Memory B cell (primary cell): Measurements from ENCODE around the gene SRGAP2C.
"Not testable (repeated sequence)": the region's sequence is repeated elsewhere in the genome, so short reads cannot be mapped to it uniquely, and the experiment has no call there.

Experiments used
- ATAC-seq: fragments of 150-1000 bp; cut with Tn5 transposase; 2 replicates; pipeline ENCODE4 v1.10.0; 2021; ENCODE audit warnings: low read depth, mild to moderate bottlenecking, moderate library complexity
- DNase-seq, 2 donors: peaks; one replicate each; pipeline ENCODE4 v3.0.0; 2022; ENCODE audit warnings: low spot score in 2 of 2
- H3K27ac Mint-ChIP-seq: one replicate; pipeline ENCODE4 v1.8.0; 2022; ENCODE audit warnings: mild to moderate bottlenecking, moderate library complexity, mixed read lengths
- H3K27me3 Mint-ChIP-seq: one replicate; pipeline ENCODE4 v1.8.0; 2022; ENCODE audit warnings: mixed read lengths
- H3K36me3 Mint-ChIP-seq: one replicate; pipeline ENCODE4 v1.8.0; 2022; ENCODE audit warnings: mild to moderate bottlenecking, mixed read lengths
- H3K4me1 Mint-ChIP-seq: one replicate; pipeline ENCODE4 v1.8.0; 2022; ENCODE audit warnings: mixed read lengths
- H3K4me3 Mint-ChIP-seq: one replicate; pipeline ENCODE4 v1.8.0; 2022; ENCODE audit warnings: mild to moderate bottlenecking, moderate library complexity, mixed read lengths
- H3K9me3 Mint-ChIP-seq: one replicate; pipeline ENCODE4 v1.8.0; 2022; ENCODE audit warnings: mixed read lengths

SRGAP2C gene

GRCh38 chr1:121396335-121397081, 211.7 kb downstream of the SRGAP2C start:
- peak in 1 of 2 donors; percentile 52 for DNase-seq
- Mint-ChIP-seq H3K36me3 (peaks cover 17% of the 10 kb centered on the region), H3K4me3 (peak overlapping the region; percentile 88), H3K9me3 (peaks cover 14% of the 10 kb centered on the region), H3K4me1 (peaks cover 16% of the 10 kb centered on the region), H3K27ac (peak overlapping the region; percentile 82)
- ATAC-seq, H3K27me3 Mint-ChIP-seq: not testable (repeated sequence)

GRCh38 chr1:121397101-121397500, 212.3 kb downstream of the SRGAP2C start:
- peaks cover 16% of the 10 kb centered on the region for H3K36me3 Mint-ChIP-seq
- H3K9me3 Mint-ChIP-seq, result peaks cover 14% of the 10 kb centered on the region
- DNase-seq, ATAC-seq, H3K27me3 Mint-ChIP-seq: not testable (repeated sequence)
- peak overlapping the region; percentile 82 for H3K27ac Mint-ChIP-seq
- H3K4me1 Mint-ChIP-seq, result peaks cover 16% of the 10 kb centered on the region
- peak overlapping the region; percentile 88 for H3K4me3 Mint-ChIP-seq

DNA sequence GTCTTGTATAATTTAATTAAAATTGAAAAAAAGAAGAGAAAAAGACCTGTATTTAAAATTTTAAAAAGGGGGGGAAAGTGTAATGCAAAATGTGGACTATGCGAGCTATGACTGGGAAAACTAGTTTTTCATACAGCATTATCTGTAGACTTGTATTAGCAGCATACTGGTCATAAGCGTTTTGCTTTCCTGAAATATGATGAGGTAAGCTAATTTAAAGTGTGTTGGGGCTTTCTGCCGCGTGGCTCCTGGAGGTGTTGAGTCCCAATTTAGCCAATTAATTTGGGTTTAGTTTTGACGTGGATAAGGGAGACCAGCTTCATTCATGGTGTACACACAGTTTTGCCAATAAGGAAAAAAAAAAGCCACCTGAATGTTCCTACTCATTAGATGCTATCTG, 214.4 kb downstream of the SRGAP2C start:
- not testable (repeated sequence) for ATAC-seq, H3K27me3 Mint-ChIP-seq, DNase-seq, H3K27ac Mint-ChIP-seq, H3K4me3 Mint-ChIP-seq
- Mint-ChIP-seq H3K9me3 (peaks cover 15% of the 10 kb centered on the region), H3K4me1 (peaks cover 16% of the 10 kb centered on the region), H3K36me3 (peaks cover 16% of the 10 kb centered on the region)

DNA sequence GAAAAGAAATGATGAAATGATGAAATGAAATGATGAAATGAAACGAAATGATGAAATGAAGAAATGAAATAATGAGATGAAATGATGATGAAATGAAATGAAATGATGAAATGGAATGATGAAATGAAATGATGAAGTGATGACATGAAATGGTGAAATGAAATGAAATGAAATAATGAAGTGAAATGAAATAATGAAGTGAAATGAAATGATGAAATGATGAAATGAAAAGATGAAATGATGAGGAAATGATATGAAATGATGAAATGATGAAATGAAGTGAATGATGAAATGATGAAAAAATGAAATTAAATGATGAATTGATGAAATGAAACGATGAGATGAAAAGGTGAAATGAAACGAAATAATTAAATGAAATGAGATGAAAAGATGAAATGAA, 215.3 kb downstream of the SRGAP2C start:
- peak overlapping the region; percentile 4 for H3K4me3 Mint-ChIP-seq
- not testable (repeated sequence) for ATAC-seq, H3K27ac Mint-ChIP-seq, H3K27me3 Mint-ChIP-seq, DNase-seq
- H3K4me1 Mint-ChIP-seq, result peaks cover 16% of the 10 kb centered on the region
- H3K9me3 Mint-ChIP-seq, result peaks cover 15% of the 10 kb centered on the region
- H3K36me3 Mint-ChIP-seq, result peaks cover 16% of the 10 kb centered on the region

DNA sequence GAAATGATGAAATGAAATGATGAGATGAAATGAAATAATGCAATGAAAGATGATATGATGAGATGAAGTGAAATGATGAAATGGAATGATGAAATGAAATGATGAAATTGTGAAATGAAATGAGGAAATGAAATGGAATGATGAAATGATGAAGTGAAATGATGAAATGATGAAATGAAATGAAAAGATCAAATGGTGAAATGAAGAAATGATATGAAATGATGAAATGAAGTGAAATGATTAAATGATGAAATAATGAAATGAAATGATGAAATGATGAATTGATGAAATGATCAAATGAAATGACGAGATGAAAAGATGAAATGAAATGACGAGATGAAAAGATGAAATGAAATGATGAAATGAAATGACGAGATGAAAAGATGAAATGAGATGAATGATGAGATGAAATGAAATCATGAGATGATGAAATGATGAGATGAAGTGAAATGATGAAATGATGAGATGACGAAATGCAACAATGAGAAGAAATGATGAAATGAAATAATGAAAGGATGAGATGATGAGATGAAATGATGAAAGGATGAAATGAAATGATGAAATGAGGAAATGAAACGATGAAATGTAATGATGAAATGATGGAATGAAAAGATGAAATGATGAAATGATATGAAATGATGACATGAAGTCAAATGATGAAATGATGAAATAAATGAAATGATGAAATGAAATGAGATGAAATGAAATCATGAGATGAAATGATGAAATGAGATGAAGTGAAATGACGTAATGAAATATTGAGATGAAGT, 216.0 kb downstream of the SRGAP2C start:
- Mint-ChIP-seq H3K9me3 (peaks cover 15% of the 10 kb centered on the region), H3K4me1 (peaks cover 13% of the 10 kb centered on the region)

GRCh38 chr1:121401375-121401955, 216.7 kb downstream of the SRGAP2C start:
- not testable (repeated sequence) for H3K27me3 Mint-ChIP-seq, DNase-seq, ATAC-seq
- Mint-ChIP-seq H3K36me3 (peaks cover 16% of the 10 kb centered on the region), H3K27ac (peak overlapping the region; percentile 13), H3K4me3 (peak overlapping the region; percentile 71), H3K9me3 (peaks cover 15% of the 10 kb centered on the region), H3K4me1 (peaks cover 13% of the 10 kb centered on the region)

More for the DNA sequence above, 216.0 kb downstream of the SRGAP2C start:
- Mint-ChIP-seq H3K27ac (peak overlapping the region; percentile 13), H3K36me3 (peaks cover 16% of the 10 kb centered on the region), H3K4me3 (peak overlapping the region; percentile 71)
- not testable (repeated sequence) for H3K27me3 Mint-ChIP-seq, ATAC-seq, DNase-seq

DNA sequence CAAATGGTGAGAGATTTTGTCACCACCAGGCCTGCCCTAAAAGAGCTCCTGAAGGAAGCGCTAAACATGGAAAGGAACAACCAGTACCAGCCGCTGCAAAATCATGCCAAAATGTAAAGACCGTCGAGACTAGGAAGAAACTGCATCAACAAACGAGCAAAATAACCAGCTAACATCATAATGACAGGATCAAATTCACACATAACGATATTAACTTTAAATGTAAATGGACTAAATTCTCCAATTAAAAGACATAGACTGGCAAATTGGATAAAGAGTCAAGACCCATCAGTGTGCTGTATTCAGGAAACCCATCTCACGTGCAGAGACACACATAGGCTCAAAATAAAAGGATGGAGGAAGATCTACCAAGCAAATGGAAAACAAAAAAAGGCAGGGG, 218.5 kb downstream of the SRGAP2C start:
- Mint-ChIP-seq H3K9me3 (peaks cover 15% of the 10 kb centered on the region), H3K4me1 (peaks cover 13% of the 10 kb centered on the region), H3K36me3 (peaks cover 16% of the 10 kb centered on the region)
- not testable (repeated sequence) for DNase-seq, H3K27me3 Mint-ChIP-seq, H3K27ac Mint-ChIP-seq, H3K4me3 Mint-ChIP-seq, ATAC-seq

- peaks cover 3% of the 10 kb centered on the region for H3K27me3 Mint-ChIP-seq
- peak; percentile 97 for ATAC-seq
- H3K36me3 Mint-ChIP-seq, result no peaks in the 10 kb centered on the region
- DNase-seq, result no peak
- H3K27ac Mint-ChIP-seq, result no peak overlapping the region
- peaks cover 3% of the 10 kb centered on the region for H3K4me1 Mint-ChIP-seq
- H3K4me3 Mint-ChIP-seq, result no peak overlapping the region
- H3K9me3 Mint-ChIP-seq, result no peaks in the 10 kb centered on the region
Measured at GRCh38 chr1:121408354-121408753, 223.6 kb downstream of the SRGAP2C start.

- H3K27me3 Mint-ChIP-seq, result peaks cover 3% of the 10 kb centered on the region
- no peaks in the 10 kb centered on the region for H3K4me1 Mint-ChIP-seq
- no peak overlapping the region for H3K4me3 Mint-ChIP-seq
- no peak overlapping the region for H3K27ac Mint-ChIP-seq
- no peaks in the 10 kb centered on the region for H3K36me3 Mint-ChIP-seq
- no peak for DNase-seq
- no peaks in the 10 kb centered on the region for H3K9me3 Mint-ChIP-seq
- ATAC-seq, result no peak
Measured at GRCh38 chr1:121413821-121414220, 229.0 kb downstream of the SRGAP2C start.

GRCh38 chr1:121414905-121415304, 230.1 kb downstream of the SRGAP2C start:
- no peak overlapping the region for H3K4me3 Mint-ChIP-seq

GRCh38 chr1:121417325-121417923, 232.6 kb downstream of the SRGAP2C start:
- ATAC-seq, result no peak
- Mint-ChIP-seq H3K27me3 (peaks cover 6% of the 10 kb centered on the region), H3K9me3 (peaks cover 3% of the 10 kb centered on the region), H3K36me3 (peaks cover 2% of the 10 kb centered on the region), H3K4me1 (peaks cover 8% of the 10 kb centered on the region), H3K27ac (no peak overlapping the region), H3K4me3 (no peak overlapping the region)
- DNase-seq, result no peak

More at GRCh38 chr1:121414905-121415304, 230.1 kb downstream of the SRGAP2C start:
- Mint-ChIP-seq H3K27ac (no peak overlapping the region), H3K36me3 (peaks cover 2% of the 10 kb centered on the region), H3K27me3 (peaks cover 7% of the 10 kb centered on the region), H3K4me1 (peaks cover 4% of the 10 kb centered on the region), H3K9me3 (peaks cover 3% of the 10 kb centered on the region)
- ATAC-seq, result no peak
- DNase-seq, result no peak

DNA sequence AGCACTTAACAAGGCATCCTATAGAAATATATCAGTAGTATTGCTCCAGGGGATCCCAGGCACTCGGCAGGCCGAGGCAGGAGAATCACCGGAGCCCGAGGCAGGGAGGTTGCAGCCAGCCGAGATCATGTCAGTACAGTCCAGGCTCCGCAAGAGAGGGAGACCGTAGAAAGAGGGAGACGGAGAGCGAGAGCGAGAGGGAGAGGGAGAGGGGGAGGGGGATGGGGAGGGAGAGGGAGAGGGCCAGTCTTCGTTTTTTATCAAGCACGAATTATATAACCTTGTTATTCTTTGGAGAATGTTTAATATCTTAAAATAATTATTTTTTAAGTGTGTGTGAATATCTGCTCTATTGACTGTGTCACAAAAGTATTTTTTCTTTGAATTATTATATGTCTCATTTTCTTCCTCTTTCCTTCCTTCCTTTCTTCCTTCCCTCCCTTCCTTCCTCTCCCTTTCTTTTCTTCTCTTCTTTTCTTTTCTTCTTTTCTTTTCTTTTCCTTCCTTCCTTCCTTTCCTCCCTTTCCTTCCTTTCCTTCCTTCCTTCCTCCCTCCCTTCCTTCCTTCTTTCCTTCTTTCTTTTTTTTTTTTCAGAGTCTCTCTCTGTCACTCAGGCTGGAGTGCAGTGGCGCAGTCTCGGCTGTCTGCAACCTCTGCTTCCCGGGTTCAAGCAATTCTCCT, 233.7 kb downstream of the SRGAP2C start:
- Mint-ChIP-seq H3K4me3 (no peak overlapping the region), H3K9me3 (peaks cover 3% of the 10 kb centered on the region), H3K27ac (no peak overlapping the region), H3K27me3 (peaks cover 4% of the 10 kb centered on the region), H3K4me1 (peaks cover 8% of the 10 kb centered on the region), H3K36me3 (peaks cover 2% of the 10 kb centered on the region)
- no peak for ATAC-seq
- DNase-seq, result no peak

GRCh38 chr1:121419050-121419615, 234.4 kb downstream of the SRGAP2C start:
- not testable (repeated sequence) for H3K27ac Mint-ChIP-seq, H3K9me3 Mint-ChIP-seq, H3K27me3 Mint-ChIP-seq, DNase-seq, ATAC-seq, H3K4me3 Mint-ChIP-seq, H3K4me1 Mint-ChIP-seq, H3K36me3 Mint-ChIP-seq
